NCI-H2227 (cell line): Measurements from ENCODE around the gene KLK1.
"Not testable (repeated sequence)": the region's sequence is repeated elsewhere in the genome, so short reads cannot be mapped to it uniquely, and the experiment has no call there.

ENCODE experiments used
- DNase-seq: peaks from one replicate; lab custom pipeline; 2025; ENCODE audit not compliant: unreplicated experiment; lab: John Stamatoyannopoulos, UW

Gene KLK1

DNA sequence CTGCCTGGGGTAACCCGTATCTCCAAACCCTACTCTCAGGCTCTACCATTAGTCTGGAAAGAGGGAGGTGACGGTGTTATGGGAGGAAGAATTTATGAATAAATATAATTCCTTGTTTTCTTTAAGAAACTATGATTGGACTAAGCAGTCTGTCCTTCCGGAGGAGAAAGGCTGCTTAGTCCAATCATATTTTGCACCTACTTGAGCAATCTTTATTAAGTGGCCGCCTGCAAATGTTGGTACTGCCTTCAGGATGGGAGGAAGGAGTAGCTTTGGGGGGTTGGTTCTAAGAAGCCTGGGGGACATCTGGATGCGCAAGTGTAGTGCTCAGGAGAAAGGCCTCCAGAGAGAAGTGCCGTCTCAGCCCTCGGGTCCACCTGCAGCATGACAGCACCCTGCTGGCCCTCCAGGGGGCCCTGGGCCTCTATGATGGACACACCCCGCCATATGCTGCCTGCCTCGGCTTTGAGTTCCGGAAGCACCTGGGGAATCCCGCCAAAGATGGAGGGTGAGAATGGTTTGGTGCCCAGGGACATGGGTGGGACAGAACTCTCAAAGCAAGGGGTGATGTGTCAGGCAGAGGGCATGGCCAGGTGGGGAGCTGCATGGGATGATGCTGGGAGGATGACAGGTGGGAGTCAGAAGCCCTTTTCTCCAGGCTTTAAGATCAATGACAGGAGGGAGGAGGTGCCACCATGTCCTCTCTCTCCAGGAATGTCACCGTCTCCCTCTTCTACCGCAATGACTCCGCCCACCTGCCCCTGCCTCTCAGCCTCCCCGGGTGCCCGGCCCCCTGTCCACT lies 29.3 kb downstream of the KLK1 start:
- DNase-seq, result no peak

DNA sequence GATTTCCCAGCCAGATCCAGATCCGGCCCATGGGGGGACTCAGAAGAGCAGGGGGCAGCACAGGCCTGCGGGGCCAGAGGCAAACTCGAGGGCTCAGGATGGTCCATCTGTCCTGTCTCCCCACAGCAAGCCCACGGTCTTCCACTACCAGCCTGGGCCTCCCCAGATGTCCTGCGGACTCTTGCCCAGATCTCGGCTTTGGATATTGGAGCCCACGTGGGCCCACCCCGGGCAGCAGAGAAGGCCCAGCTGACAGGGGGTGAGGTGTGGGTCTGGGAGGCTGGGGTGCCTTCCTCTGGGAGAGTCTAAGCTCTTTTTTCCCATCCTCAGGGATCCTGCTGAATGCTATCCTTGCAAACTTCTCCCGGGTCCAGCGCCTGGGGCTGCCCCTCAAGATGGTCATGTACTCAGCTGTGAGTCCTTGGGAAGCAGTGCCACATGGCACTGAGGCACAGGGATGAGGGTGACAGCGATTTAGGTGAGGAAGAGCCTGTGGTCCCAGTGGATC lies 30.0 kb downstream of the KLK1 start:
- no peak for DNase-seq

DNA sequence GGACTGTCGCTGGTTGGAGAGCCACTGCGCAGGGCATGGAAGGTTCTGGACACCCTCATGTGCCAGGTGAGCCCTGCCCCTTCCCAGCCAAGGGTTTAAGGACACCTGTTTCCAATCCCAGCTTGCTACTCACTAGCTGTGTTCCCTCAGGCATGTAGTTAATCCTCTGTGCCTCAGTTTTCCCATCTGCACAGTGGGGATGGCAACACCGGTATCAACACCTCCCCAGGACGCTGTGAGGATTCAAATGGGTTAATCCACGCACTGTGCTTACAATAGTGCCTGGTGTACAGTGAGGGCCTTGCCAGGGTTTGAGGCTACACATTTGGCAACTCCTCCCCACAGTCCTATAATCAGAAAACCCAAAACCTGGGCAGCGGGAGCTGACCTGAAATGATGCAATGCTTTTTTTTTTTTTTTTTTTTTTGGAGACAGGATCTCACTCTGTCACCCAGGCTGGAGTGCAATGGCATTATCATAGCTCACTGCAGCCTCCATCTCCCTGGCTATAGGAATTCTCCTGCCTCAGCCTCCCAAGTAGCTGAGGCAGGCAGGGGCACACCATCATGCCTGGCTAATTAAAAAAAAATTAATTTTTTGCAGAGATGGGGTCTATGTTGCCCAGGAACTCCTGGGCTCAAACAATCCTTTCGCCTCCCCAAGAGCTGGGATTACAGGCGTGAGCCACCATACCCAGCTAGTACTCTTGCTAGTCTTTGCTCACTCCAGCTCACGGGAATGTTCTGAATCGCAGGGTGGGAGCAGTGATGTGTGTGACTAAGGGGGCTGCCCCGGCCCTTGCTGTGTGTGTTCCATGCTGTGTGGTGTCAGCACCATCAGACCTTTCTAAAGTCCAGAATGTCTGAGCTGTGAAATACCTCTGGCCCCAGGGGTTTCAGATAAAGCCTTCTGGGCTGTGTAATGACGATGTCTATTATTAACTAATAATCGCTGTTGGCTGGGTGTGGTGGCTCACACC lies 31.0 kb downstream of the KLK1 start:
- DNase-seq, result no peak

DNA sequence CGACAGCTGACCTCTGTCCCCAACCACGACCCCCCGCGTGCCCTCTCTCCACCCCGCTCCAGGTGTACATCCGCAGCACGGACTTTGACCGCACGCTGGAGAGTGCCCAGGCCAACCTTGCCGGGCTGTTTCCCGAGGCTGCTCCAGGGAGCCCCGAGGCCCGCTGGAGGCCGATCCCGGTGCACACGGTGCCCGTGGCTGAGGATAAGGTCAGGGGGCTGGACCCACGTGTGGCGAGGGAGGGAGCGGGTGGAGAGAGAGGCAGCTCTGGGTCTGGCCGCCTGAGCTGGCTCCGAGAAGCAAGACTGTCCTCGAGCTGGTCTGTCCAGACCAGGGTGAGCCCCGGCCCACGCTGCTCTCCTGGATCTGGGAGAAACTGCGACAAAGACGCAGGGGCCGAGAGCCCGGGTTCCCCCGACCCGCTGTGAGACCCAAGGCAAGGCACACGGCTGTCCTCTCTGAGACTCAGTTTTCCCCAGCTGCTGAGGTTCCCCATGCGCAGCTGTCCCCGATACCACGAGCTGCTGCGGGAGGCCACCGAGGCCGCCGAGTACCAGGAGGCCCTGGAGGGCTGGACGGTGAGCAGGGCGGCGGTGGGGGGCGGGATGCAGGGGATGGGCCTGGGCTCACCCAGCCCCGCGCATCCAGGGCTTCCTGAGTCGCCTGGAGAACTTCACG lies 31.9 kb downstream of the KLK1 start:
- no peak for DNase-seq

DNA sequence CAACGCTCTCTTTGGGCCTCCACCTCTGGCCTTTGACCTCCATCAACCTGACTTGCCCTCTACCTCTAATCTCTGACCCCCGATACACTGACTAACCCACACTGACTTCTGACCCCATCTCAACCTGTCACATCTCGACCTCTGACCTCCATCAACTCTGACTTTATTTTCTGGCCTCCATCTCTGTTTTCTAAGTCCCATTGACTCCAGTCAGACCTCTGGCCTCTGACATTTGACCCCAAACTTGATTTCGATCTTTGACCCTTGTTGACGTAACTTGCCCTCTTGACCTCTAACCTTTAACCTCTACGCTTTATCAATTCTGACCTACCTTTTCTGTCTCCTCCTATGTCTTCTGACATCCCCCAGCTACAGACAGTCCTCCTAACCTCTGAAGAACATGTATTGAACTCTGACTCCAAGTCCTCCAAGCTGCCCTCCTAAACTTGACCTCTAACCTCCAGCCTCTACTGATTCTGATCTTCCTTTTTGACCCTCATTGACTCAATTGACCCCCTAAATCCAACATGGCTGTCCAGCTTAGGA lies 32.6 kb downstream of the KLK1 start:
- peak; percentile 30 for DNase-seq

DNA sequence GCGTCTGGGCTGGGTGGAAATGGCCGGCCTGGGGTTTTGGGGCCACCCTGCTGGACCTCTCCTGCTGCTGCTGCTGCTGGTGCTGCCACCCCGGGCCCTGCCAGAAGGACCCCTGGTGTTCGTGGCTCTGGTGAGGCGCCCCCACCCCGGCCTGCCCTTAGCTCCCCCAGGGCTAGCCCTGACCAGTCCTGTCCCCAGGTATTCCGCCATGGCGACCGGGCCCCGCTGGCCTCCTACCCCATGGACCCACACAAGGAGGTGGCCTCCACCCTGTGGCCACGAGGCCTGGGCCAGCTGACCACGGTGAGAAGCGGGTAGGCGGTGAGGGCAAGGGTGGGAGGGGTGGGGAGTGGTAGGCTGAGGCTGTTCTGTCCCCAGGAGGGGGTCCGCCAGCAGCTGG lies 33.2 kb downstream of the KLK1 start, which contains the start of gene ACP4:
Gene ACP4, plus strand, starts transcription at position 20 of the 400 bp plus-strand sequence. Its CDS starts 0 bp downstream, at position 20.
- DNase-seq, result no peak

DNA sequence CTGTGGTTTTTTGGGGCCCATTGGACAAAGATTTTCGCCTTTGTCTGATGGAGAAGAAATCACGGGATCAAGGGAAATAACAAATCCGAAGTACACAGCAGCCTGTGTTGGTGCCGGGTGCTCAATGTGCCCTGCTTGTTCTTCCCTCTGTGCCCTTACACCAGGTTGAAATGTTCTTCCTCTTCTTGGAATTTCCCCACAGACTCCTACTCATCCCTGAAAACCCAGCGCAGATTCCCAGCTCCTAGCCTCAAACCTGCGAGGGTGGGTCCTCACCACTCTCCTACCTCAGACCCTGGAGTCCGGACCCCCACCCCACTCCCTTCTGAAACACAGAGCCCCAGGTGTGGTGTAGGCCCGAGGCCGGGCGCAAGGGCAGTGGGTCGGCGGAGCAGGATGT lies 38.3 kb downstream of the KLK1 start:
- no peak for DNase-seq

DNA sequence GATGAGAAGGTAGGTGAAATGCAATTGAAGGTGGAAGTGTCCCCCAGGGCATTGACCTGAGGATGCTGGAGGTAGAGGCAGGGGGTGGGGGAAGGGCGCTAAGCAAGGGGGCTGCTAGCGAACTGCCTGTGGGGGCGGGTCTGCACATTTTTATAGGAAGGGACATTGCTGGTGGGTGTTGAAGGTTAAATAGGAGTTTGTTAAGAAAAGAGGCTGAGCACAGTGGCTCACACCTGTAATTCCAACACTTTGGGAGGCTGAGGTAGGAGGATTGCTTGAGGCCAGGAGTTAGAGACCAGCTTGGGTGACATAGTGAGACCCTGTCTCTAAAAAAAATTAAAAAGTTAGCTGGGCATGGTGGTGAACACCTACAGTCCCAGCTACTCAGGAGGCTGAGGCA lies 38.9 kb downstream of the KLK1 start:
- no peak for DNase-seq

DNA sequence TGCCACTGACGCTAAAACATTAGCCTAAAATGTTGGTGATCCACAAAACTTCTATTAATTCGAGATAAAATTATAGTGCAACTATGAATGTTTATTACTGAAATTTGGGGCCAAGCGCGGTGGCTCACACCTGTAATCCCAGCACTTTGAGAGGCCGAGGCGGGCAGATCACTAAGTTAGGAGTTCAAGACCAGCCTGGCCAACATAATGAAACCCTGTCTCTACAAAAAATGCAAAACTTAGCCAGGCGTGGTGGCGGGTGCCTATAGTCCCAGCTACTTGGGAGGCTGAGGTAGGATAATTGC lies 39.8 kb downstream of the KLK1 start:
- DNase-seq, result not testable (repeated sequence)

DNA sequence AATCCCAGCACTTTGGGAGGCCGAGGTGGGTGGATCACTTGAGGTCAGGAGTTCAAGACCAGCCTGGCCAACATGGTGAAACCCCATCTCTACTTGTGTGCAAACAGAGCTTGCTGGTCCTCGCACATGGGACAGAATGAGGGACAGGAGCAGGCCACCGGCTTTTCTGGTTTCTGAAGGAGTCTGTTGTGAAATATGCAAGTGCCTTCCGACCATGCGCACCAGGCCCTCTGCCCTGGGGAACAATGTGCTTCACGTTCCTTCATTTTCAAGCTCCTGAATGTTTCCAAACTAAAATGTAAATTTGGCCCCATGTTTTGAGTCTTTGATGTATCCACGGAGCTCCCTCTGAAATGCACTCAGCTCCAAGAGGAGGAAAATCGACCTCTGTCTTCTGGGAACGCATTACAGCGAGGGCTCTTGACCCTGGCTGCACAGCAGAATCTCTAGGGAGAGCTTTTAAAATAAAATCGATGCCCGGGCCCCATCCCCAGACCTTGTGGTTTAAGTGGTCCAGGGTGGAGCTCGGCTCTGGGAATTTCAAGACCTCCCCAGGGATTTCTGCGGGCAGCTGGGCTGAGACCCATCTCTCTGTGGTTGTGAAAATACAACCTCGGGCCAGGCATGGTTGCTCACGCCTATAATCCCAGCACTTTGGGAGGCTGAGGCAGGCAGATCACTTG lies 42.7 kb downstream of the KLK1 start:
- DNase-seq, result no peak

DNA sequence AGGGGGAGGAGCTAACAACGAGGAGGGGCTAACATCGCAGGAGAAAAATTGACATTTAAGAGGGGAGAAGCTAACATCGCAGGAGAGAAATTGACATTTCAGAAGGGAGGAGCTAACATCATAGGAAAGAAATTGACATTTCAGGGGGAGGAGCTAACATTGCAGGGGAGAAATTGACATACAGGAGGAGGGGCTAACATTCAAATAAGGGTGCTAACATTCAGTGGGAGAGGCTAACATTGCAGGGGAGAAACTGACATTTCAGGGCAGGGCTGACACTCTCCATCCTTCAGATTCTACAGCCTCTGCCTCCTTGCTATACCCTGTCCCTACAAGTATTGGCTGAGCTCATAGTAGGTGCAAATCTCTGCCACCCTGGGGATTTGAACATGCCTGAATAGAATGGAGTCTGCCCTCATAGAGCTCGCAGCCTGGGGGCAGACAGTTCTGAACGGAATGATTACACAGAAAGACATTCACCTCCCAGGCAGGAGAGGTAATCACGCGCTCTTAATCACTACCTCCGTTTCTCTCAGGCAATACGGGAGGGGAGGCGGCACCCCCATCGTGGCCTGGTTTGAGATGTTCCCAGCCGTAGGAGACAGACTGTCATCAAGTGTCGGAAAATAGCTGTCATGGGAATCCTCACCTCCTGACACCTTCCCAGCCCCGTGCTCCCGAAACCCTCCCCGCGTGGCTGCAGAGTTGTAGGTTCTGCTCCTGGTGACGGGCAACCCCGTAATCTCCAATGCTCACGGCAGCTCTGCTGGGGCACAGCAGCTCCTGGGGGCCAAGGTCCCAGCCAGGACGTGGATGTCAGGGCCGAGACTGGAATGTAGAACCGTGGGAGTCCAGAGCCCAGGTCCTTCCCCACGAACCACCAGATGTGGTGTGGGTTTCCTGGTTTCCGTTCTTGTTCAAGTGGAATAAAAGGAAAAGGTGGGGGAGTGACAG lies 43.8 kb downstream of the KLK1 start:
- DNase-seq, result peak; percentile 35

DNA sequence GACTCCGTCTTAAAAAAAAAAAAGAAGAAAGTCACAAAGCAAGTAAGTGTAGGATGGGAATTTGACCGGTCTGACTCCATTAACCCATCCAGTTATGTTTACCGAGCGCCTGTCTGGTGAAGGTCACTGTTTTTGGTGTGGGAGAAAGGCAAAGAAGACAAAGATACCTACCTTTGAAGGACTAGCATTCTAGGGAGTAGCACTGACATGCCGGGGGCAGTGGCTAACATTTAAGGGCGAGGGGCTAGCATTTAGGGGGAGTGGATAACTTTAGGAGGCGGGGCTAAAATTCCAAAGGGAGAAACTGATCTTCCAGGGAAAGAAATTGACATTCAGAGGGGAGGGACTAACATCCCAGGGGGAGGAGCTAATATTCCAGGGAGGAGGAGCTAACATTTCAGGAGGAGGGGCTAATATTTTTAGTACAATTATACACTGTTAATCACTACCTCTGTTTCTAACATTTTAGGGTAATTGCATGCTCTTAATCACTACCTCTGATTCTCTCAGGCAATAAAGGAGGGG lies 44.6 kb downstream of the KLK1 start:
- DNase-seq, result no peak

DNA sequence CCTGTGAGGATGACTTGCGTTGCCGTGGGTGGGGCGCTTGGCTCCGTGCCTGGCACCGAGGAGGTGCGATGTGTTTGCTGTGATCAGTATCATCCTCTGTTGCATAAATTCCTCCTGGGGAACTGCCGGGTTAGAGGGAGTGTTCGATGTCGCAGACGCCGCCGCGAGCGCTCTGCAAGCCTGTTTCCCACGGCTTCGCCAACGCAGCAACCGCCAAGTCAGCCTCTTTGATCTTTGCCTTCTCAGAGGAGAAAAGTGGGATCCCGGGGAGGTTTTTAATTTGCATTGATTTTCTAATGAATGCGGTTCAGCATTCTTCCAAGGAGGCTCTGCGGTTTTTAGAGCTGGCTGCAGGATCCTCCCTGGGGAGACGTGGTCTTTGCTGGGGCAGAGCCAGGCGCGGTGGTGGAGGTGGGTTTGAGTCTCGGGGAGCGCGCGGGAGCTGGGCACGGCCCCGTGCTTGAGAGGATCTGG lies 45.7 kb downstream of the KLK1 start:
- DNase-seq, result peak; percentile 39

DNA sequence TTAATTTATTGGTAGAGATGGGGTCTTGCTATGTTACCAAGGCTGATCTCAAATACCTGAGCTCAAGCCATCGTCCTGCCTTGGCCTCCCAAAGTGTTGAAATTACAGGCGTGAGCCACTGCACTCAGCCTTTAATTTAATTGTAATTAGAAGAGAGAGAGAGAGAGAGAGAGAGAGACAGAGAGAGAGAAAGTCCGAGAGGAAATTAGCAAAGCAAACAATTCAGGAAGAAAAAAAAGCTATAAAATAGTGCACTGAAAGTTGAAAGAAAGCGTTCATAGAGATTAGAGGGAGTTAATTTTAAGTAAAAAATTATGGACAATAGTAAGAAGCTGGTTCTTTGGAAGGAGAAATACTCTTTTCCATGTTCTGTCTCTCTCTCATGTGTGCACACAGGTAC lies 46.3 kb downstream of the KLK1 start:
- no peak for DNase-seq

DNA sequence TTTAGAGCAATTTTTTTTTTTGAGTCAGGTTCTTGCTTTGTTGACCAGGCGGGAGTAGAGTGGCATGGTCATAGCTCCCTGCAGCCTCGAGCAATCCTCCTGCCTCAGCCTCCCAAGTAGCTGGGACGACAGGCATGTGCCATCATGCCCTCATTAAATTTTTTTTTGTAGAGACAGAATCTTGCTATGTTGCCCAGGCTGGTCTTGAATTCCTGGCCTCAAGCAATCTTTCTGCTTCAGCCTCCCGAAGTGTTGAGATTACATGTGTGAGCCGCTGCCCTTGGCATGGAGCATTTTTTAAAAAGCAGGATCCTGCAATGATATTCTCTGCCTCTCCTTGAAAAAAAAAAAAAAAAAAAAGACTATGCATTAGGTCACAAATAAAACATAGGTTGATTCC lies 47.5 kb downstream of the KLK1 start:
- DNase-seq, result no peak

DNA sequence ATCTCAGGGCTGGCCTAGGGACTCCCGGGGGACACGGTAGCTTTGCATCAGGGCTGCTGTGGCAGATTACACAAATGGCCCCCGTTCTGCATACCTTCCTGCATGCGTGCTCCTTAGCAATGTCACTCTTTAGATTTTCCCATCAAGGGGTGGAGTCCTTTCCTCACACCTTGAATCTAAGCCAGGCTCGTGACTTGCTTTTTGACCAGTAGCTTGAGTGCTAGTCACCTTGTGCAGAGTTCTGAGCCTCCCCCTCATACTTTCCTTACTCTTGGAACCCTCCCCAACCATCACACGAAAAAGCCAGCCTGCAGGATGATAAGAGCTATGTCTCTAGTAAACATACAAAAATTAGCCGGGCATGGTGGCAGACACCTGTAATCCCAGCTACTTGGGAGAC lies 50.1 kb downstream of the KLK1 start:
- not testable (repeated sequence) for DNase-seq

DNA sequence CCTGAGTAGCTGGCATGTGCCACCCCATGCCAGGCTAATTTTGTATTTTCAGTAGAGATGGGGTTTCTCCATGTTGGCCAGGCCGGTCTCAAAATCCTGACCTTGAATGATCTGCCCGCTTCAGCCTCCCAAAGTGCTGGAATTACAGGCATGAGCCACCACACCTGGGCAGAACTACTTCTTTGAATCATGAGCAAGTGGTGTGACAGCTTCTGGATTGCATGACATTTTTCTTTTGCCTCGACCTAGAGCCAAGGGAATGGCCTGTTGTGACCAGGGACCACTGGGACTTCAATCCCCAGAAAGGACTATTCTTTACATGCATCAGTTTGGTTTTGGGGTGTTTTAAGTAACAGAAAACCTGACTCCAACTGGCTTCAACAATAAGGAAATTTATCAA lies 50.7 kb downstream of the KLK1 start:
- not testable (repeated sequence) for DNase-seq

DNA sequence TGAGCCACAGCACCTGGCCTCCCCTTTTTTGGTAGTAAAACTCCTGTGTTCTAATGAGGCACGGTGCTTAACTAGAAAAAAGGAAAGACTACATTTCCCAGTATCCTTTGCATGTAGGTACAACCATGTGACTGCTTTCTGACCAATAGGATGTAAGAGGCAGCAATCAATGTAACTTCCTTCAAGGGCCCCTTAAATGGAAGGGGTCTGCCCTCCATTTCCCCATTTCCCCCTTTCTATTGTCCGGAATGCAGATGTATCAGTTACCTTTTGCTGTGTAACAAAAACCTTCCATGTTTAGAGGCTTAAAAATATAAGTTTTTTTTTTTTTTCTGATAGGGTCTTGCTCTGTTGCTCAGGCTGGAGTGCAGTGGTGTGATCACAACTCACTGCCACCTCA lies 51.1 kb downstream of the KLK1 start:
- no peak for DNase-seq

DNA sequence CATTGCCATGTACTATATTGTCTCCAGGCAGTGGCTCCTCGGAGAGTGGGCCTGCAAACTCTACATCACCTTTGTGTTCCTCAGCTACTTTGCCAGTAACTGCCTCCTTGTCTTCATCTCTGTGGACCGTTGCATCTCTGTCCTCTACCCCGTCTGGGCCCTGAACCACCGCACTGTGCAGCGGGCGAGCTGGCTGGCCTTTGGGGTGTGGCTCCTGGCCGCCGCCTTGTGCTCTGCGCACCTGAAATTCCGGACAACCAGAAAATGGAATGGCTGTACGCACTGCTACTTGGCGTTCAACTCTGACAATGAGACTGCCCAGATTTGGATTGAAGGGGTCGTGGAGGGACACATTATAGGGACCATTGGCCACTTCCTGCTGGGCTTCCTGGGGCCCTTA lies 52.7 kb downstream of the KLK1 start:
- DNase-seq, result no peak
